H7 (cell line): ENCODE data around the gene IL22RA1. TPM values are rescaled to one million over a fixed set of nuclear protein-coding genes. Genes with fewer than 3 reads are reported as not detected.

ENCODE experiments used
- DNase-seq: peaks from one replicate; pipeline ENCODE4 v3.0.0; 2012
- H3K27me3 ChIP-seq: 2 replicates; pipeline ENCODE4 v1.6.0; 2011; ENCODE audit warnings: mild to moderate bottlenecking, low read length; ENCODE audit not compliant: control insufficient read depth, insufficient read depth
- H3K36me3 ChIP-seq: replicated peaks from 2 replicates; pipeline ENCODE4 v1.5.1; 2011; ENCODE audit warnings: low read length; ENCODE audit not compliant: control insufficient read depth, insufficient read depth
- H3K4me3 ChIP-seq: 2 replicates; pipeline ENCODE4 v1.5.1; 2011; ENCODE audit warnings: low read depth, mild to moderate bottlenecking, control low read depth, low read length, moderate library complexity; ENCODE audit not compliant: insufficient read depth
- total RNA-seq: library from RNA; depleted of rRNA; stranded (reverse); fragments of >200 nt; shearing (Covaris generic); gene quantifications from 2 replicates; pipeline ENCODE4 v1.2.3, GENCODE V29; 2014

Gene IL22RA1
- total RNA-seq, 1 experiment from 2014 or later: 0.10 TPM

GRCh38 chr1:24119859-24120756, 22.8 kb downstream of the IL22RA1 start:
- H3K27me3 ChIP-seq: no peaks in the 10 kb centered on the region
- no peak for DNase-seq
- no peak overlapping the region for H3K4me3 ChIP-seq
- H3K36me3 ChIP-seq: no peaks in the 10 kb centered on the region

DNA sequence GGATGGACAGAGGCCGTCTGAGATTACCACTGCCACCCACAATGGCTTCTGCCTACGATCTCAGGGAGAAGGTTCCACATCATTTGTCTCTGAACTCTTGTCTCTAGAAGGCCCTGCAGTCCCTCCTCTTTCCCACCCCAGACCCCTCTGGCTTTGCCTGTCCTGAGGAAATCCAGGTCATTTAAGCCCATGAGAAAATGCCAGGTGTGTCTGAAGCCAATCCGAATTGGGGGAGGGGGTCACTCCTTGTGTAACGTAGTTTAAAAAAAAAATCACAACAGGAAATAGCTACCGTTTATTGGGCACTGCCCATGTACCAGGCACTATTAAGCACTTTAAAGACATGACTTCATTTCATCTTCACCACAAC, 23.5 kb downstream of the IL22RA1 start:
- Histone ChIP-seq H3K4me3 (no peak overlapping the region), H3K27me3 (no peaks in the 10 kb centered on the region), H3K36me3 (no peaks in the 10 kb centered on the region)
- DNase-seq: no peak

- no peaks in the 10 kb centered on the region for H3K36me3 ChIP-seq
- H3K27me3 ChIP-seq: no peaks in the 10 kb centered on the region
- no peak for DNase-seq
These were observed 24.3 kb downstream of the IL22RA1 start for GRCh38 chr1:24118410-24119242.

GRCh38 chr1:24117722-24118409, 25.1 kb downstream of the IL22RA1 start:
- no peaks in the 10 kb centered on the region for H3K36me3 ChIP-seq
- H3K4me3 ChIP-seq: no peak overlapping the region
- H3K27me3 ChIP-seq: no peaks in the 10 kb centered on the region; the same call in 1 of the 2 replicates
- DNase-seq: no peak

More at GRCh38 chr1:24118410-24119242, 24.3 kb downstream of the IL22RA1 start:
- no peak overlapping the region for H3K4me3 ChIP-seq

- no peaks in the 10 kb centered on the region for H3K36me3 ChIP-seq
- H3K4me3 ChIP-seq: no peak overlapping the region
- no peaks in the 10 kb centered on the region; the same call in 1 of the 2 replicates for H3K27me3 ChIP-seq
- DNase-seq: no peak
These were observed 25.8 kb downstream of the IL22RA1 start for GRCh38 chr1:24117132-24117531.

- Histone ChIP-seq H3K27me3 (no peaks in the 10 kb centered on the region; the same call in 1 of the 2 replicates), H3K36me3 (no peaks in the 10 kb centered on the region), H3K4me3 (no peak overlapping the region)
- DNase-seq: no peak
These were observed 28.2 kb downstream of the IL22RA1 start for GRCh38 chr1:24114753-24115152.

GRCh38 chr1:24113641-24114033, 29.3 kb downstream of the IL22RA1 start:
- no peaks in the 10 kb centered on the region; the same call in 1 of the 2 replicates for H3K27me3 ChIP-seq
- no peaks in the 10 kb centered on the region for H3K36me3 ChIP-seq
- H3K4me3 ChIP-seq: no peak overlapping the region
- no peak for DNase-seq

DNA sequence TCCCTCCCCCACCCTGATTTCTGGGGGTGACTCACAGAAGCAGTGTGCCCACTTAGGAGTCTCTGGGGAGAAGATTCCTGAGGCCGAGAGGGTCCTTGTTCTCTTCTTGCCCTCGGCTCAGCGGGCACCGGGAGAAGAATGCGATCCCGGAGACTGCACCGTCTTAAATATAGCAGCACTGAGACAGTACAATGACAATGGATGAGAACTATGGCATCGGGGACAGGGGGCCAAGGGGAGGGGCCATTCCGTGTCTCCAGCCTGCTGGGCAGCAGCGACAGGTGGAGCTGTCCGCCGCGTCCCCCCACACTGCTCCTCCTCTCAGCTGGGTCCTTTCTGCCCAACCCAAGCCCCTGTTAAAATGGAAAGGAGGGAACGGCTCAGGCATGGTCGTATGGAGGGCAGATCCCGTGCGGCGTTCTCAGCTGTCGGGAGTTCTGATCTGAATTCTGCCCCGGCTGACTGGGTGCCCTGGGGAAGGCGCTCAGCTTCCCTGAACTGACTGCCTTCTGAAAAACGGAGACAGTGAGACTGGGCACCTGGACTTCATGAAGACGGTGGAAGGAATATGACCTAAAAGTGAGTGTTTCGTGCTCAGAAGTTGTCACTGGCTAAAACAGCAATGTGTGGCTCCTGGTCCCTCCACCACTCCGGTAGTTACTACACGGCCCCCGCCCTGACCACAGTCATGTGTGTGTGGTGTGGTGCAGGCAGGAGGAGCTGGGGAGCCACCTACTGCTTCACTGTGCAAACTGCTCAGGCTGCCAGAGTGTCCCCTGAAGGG, 30.8 kb downstream of the IL22RA1 start, which contains the start of gene MYOM3:
TSS of gene MYOM3 (minus strand) at position 140 of the 784 bp plus-strand sequence. CDS start 3,499 bp downstream, outside the sequence.
- Histone ChIP-seq H3K4me3 (no peak within 1 kb of the TSS), H3K36me3 (no peaks in the 10 kb centered on the region), H3K27me3 (no peaks in the 10 kb centered on the region; the same call in 1 of the 2 replicates)
- DNase-seq: peak; percentile 81

GRCh38 chr1:24111262-24111995, 31.5 kb downstream of the IL22RA1 start:
- Histone ChIP-seq H3K36me3 (no peaks in the 10 kb centered on the region), H3K27me3 (no peaks in the 10 kb centered on the region; the same call in 1 of the 2 replicates), H3K4me3 (no peak overlapping the region)
- DNase-seq: peak; percentile 56

DNA sequence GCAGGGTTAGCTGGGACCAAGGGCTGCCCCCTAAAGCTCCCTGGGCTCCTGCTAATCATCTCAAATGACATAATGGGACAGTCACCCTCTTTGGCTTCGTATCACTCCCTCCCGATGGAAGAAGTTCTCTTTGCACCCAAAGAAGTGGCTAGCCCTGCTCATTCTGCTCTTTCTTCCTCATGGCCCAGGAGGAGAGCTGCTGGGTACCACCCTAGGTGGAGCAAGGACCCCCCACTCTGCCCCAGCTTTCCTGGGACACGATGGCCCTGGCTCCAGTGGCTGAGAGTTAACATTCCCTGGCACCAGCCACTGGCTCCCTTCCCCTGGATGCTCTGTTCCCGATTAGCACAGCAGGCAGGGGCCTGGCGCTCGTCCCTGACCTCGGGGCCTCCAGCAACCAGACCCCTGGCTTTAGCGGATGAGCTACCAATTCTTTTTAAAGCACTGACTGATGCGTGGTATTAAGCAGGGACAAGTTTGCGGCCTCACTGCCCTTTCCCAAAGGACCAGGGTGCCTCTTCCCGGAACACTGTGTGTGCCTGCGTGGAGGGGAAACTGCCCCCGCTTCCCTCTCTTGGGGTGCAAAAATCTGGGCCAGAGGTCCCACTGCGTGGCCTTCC, 32.2 kb downstream of the IL22RA1 start:
- no peaks in the 10 kb centered on the region for H3K36me3 ChIP-seq
- no peak for DNase-seq
- H3K27me3 ChIP-seq: no peaks in the 10 kb centered on the region; the same call in 1 of the 2 replicates
- no peak overlapping the region for H3K4me3 ChIP-seq

DNA sequence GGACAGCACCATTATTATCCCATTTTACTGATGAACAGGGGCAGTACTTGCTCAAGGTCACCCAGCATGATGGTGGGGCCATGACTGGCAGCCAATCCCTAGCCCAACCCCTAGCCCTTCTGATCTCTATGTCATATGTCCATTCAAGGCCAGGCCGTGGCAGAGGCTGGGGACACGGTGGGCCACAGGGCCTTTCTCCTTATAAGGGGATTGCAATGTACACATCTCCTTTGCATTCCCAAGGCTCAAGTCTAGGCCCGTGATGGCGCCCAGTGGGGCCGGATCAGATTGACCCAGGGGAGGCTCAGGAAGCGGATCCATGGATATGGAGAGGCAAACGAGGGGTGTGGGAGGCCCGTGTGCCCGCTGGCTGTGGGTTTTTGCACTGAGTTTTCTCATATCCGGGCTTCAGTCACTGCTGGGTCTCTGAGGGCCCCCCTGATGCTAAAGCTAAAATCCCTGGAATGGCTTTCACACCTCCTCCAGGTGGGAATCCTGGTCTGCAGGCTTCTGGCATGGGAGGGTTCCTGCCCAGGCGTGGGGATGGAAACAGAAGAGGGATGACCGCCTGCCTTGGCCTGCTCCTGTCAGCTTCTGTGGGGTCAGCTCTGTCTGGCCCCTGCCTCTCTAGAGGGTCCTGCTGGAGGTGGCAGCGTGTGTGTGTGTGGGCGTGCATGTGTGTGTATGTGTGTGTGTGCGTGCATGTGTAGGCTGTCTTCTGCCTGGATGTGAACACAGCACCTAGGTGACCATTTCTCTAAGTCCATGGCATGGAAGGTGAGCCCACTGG, 33.1 kb downstream of the IL22RA1 start:
- no peak for DNase-seq
- Histone ChIP-seq H3K36me3 (no peaks in the 10 kb centered on the region), H3K27me3 (no peaks in the 10 kb centered on the region; the same call in 1 of the 2 replicates), H3K4me3 (no peak overlapping the region)

- H3K36me3 ChIP-seq: no peaks in the 10 kb centered on the region
- no peak overlapping the region for H3K4me3 ChIP-seq
- no peaks in the 10 kb centered on the region; the same call in 1 of the 2 replicates for H3K27me3 ChIP-seq
- DNase-seq: no peak
These were observed 33.8 kb downstream of the IL22RA1 start for GRCh38 chr1:24109166-24109483.
